Measurements from ENCODE around the gene PIGH. TPM values are rescaled to one million over a fixed set of nuclear protein-coding genes. Genes with fewer than 3 reads are reported as not detected.
"Not testable (repeated sequence)": the region's sequence is repeated elsewhere in the genome, so short reads cannot be mapped to it uniquely, and the experiment has no call there.

PIGH gene
- polyA plus RNA-seq, 3 donors, result 44.7 to 48.9 (median 44.9) TPM

GRCh38 chr14:67610491-67610890 is 10.4 kb upstream of the PIGH start:
- DNase-seq (ENCODE audit: low read depth in 3 of 3, low spot score in 2 of 3), result no peak

DNA sequence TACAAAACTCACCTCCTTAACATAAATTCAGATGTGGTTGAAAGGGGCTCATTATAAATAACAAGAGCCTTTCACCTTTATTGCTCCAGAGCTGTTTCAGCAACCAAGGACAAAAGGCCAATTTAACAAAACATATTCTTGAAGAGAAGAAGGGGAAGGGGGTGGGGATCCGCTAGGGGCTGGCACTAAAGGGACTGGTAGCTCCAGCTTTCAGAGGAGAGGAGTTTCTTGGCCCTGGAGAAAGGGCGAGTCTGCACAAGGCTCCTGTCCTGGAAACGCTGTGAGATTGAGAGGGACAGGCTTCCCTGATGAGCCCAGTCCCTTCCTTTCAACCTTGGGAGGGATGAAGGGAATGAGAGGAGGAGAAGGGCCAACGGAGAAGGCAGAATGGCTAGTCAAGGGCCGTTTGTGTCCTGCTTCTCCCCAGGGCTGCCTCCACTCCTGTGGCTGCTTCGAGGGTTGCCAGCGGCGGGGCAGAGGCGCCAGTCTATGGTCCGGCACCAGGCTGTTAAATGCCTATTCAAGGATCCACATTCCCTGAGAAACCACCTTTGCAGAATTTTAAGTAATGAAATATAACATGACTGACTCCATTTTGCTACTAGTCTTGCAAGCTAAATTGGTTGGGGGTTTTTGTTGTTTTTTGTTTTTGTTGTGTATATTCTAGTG is 9.7 kb upstream of the PIGH start:
- DNase-seq (ENCODE audit: low read depth in 3 of 3, low spot score in 2 of 3), result no peak

- DNase-seq (ENCODE audit: low read depth in 3 of 3, low spot score in 2 of 3), result no peak
Measured at GRCh38 chr14:67607646-67608045, 7.6 kb upstream of the PIGH start.

DNA sequence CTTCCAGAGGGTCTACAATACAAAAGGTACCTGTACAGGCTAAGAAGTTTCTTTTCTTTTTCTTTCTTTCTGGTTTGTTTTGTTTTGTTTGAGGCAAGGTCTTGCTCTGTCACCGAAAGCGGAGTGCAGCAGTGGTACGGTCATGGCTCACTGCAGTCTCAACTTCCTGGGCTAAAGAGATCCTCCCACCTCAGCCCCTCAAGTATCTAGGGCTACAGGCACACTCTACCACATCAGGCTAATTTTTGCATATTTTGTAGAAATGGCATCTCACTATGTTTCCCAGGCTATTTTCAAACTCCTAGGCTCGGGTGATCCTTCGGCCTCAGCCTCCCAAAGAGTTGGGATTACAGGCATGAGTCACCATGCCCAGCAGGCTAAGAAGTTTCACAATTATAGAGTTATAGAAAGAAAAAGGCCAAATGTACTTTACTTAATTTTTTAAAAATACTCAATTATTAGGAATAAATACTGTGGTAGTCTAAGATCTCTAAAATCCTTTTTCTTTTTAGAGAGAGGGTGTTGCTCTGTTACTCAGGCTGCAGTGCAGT is 3.0 kb upstream of the PIGH start:
- DNase-seq (ENCODE audit: low read depth in 3 of 3, low spot score in 2 of 3), result peak in 1 of 3 donors; percentile 29

DNA sequence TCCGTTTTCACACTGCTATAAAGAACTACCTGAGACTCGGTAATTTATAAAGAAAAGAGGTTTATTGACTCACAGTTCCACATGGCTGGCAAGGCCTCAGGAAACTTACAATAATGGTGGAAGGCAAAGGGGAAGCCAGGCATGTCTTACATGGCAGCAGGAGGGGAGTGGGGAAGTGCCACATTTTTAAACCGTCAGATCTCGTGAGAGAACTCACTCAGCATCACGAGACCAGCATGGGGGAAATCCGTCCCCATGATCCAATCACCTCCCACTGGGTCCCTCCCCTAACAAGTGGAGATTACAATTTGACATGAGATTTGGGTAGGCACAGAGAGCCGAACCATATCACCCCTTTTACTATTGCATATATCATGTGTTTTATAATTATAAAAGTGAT is 2.0 kb upstream of the PIGH start:
- no peak for DNase-seq (ENCODE audit: low read depth in 3 of 3, low spot score in 2 of 3)

DNA sequence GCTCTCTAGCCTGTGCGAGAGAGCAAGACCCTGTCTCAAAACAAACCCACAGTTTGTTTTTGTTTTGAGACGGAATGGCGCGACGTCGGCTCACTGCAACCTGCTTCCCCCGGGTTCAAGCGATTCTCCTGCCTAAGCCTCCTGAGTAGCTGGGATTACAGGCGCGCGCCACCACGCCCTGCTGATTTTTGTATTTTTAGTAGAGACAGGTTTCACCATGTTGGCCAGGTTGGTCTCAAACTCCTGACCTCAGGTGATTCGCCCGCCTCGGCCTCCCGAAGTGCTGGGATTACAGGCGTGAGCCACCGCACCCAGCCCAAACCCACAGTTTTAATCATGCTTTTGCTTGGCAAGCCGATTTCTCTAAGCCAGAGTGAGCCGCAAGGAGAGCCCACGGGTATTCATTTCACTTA is 500 bp upstream of the PIGH start:
- DNase-seq (ENCODE audit: low read depth in 3 of 3, low spot score in 2 of 3), result not testable (repeated sequence)

DNA sequence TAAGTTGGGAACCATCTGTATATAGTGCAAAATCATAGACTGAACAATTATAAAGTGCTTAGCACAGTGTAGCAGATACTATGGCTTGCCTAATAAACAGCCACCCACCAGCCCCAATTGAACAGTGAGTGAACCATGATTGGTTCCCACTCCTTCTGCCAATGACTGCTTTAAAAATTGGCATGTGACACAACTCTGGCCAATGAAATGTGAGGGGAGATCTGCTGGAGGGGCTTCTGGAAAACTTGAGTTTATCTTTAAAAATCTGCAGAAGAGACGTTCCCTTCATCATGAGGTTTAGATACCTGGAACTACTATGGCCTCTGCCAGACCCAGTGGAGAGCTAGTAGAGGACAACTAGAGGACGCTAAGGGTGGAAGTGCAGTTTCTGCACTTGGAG is 4.7 kb downstream of the PIGH start:
- no peak for DNase-seq (ENCODE audit: low read depth in 3 of 3, low spot score in 2 of 3)

- DNase-seq (ENCODE audit: low read depth in 3 of 3, low spot score in 2 of 3), result not testable (repeated sequence)
Measured at GRCh38 chr14:67593650-67594049, 6.4 kb downstream of the PIGH start.

- no peak for DNase-seq (ENCODE audit: low read depth in 3 of 3, low spot score in 2 of 3)
Measured at GRCh38 chr14:67589204-67589770, 10.8 kb downstream of the PIGH start.

DNA sequence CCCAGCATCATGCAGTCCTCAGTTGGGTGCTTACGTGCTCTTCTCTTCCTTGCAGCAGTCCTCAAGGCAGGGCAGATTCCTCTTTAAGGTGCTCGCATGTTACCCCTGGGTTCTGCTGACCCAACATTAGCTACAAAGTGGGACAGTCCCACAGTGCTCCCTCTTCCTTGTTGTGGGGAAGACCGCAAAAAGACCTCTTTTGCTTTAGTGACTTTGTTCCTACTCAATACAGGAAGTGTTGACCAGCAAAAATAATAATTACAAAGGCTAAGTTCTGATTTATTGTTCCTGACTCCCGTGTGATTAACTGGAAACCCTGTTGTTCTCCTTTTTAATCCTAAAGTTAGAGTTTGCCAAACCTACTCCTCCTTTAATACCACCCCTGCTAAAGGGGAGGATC is 13.7 kb downstream of the PIGH start:
- no peak for DNase-seq (ENCODE audit: low read depth in 3 of 3, low spot score in 2 of 3)

GRCh38 chr14:67584978-67585377 is 15.1 kb downstream of the PIGH start:
- no peak for DNase-seq (ENCODE audit: low read depth in 3 of 3, low spot score in 2 of 3)

DNA sequence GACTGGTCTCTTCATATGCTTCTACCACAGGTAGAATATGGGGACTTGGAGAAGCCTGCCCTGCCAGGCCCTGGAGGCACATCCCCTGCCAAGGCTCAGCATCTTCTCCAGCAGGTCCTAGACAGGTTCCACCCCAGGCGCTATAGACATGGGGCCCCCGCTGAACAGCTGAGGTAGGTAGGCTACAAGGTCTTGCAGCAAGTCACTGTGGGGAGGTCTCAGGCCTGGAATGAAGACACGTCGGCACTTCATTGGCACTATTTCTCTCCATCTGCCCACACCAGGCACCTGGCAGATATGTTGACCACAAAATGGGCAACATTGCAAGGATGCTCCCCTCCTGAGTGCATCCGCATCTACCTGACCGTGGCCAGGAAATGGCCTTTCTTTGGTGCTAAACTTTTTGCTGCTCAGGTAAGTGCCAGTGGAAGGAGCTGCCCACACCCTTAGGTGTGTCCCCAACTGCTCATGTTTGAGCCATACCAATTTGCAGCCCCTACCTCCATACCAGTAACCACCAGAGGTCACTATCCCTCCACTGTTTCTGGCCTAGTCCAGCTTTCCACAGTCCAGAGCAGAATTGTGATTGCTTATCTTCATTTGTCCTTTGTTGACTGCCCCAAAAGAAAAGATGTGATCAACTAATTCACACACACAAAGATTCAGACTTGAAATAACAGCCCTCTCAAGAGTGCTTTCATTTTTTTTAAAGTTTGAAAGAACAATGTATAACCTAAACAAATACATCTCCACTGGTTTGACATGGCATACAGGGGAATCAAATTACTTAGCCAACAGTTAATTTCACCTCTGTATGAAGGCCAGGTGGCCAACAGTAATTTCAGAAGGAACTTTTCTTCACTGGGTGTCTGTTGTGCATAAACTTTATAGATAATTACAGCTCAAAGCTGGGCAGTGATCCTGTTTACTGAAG is 16.1 kb downstream of the PIGH start:
- DNase-seq (ENCODE audit: low read depth in 3 of 3, low spot score in 2 of 3), result no peak

DNA sequence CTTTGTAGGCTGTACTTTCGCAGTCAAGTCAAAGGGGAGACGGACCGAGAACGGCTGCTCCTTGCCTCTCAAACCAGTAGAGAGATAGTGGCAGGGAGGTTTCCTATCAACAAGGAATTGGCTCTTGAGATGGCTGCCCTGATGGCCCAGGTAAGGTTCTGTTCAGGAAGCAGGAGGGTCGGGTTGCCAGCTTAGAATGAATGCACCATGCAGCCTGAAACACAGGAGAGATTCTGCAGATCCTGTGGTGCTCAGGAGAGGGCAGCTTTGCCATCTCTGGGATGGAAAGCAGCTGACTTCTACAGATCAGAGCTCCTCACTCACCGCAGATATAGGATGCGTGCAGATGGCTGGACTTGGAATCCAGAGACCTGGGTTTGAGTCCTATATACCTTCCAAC is 18.0 kb downstream of the PIGH start:
- no peak for DNase-seq (ENCODE audit: low read depth in 3 of 3, low spot score in 2 of 3)

DNA sequence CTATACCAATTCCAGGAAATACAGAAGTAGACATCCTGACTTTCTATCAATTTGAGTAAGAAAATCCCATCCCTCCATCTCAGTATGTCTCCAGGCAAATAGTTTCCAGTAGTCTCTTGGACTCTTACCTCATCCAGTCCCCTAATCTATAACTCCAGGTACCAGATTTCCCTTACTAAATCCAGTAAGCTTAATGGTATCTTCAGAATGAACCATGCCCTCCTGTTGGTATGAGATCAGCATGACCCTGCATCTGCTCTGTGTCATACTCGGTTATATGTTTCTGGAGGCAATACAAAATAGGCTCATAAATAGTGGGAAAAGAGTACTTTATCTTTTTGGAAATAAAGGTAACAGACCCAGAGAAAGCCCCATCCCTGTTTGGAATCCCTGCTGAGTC is 18.4 kb downstream of the PIGH start:
- DNase-seq (ENCODE audit: low read depth in 3 of 3, low spot score in 2 of 3), result no peak

- no peak for DNase-seq (ENCODE audit: low read depth in 3 of 3, low spot score in 2 of 3)
Measured at GRCh38 chr14:67580336-67581171, 19.5 kb downstream of the PIGH start.

DNA sequence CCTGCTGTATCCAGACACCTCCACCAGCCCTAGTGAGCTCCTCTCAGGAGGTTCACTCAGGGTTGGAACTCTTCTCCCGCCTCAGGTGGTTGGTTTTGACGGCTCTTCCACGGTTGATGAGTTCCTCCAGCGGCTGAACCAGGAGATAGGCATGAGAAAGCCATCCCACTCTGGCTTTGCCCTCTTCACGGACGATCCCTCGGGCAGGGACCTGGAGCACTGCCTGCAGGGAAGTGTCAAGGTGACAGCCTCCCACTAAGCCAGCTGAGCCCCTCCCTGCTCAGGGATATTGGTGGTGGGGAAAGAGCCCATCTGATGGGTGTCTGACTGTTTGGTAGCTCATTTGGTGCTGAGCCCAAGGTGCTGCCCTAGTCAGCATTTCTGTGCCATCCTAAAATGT is 20.4 kb downstream of the PIGH start:
- no peak for DNase-seq (ENCODE audit: low read depth in 3 of 3, low spot score in 2 of 3)

DNA sequence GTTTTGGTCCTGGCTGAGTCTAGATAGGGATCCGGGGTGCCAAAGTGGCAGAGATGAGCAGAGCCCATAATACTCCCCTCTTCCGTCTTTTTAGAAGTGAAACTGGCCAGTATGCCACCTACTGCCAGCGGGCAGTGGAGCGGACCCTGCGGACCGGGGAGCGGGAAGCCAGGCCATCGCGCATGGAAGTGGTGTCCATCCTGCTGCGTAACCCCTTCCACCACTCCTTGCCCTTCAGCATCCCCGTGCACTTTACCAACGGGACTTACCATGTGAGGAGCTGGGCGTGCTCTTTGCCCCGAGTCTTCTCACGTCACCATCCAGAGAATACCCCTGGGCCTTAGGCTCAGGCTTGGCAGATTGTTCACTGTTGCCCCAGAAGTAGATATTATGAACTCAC is 21.0 kb downstream of the PIGH start:
- no peak for DNase-seq (ENCODE audit: low read depth in 3 of 3, low spot score in 2 of 3)

DNA sequence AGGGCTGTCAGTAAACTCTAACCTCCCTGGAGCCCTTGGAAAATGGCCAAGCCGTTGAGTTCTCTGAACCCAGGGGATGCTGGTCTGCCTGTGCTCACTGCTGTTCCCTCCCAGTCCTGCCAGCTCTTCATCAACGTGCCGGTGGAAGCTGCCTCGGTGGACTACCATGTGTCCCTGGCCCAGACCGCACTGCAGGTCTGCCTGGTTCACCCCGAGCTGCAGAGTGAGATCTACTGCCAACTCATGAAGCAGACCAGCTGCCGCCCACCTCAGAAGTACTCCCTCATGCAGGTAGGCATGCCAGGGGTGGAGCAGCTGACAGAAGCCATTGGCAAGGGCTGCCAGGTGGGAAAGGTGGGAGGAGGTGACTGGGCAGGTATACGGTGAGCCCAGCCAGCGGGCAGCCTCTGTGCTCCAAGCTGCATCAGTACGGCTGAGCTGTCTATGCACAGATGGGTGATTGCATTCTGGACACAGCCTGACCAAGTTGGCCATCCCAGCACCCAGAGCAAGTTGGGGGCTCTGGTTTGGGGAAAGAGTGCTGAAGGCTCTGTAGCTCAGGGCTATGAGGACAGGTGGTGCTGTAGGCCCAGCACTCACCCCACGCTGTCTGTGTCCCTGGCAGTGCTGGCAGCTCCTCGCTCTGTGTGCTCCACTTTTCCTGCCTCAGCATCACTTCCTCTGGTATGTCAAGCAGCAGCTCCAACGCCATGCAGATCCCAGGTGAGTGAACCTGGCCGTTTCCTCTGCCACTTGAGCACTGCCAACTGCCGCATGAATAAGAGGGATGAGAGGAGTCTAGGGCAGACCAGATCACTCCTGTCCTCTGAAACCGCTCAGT is 21.9 kb downstream of the PIGH start:
- no peak for DNase-seq (ENCODE audit: low read depth in 3 of 3, low spot score in 2 of 3)

GRCh38 chr14:67577181-67577808 is 22.8 kb downstream of the PIGH start:
- DNase-seq (ENCODE audit: low read depth in 3 of 3, low spot score in 2 of 3), result no peak

All from right renal cortex interstitium (tissue), 3 donors.